GM13976 (cell line): ENCODE measurements around the gene RAB6A.

ENCODE experiments used
- DNase-seq: peaks from one replicate; pipeline ENCODE4 v3.0.0; 2012; ENCODE audit warnings: low spot score
- CTCF ChIP-seq: IDR thresholded peaks from 2 replicates; pipeline ENCODE4 v1.5.1; 2012; ENCODE audit warnings: borderline replicate concordance, mild to moderate bottlenecking; ENCODE audit not compliant: insufficient read depth; ENCODE audit errors: extremely low read depth, missing control alignments, control extremely low read depth
- in situ Hi-C: fragments of 300-500 bp; cut with MboI; formaldehyde crosslinking; loops from one replicate; pipeline ENCODE4 v1.12.0; 2022; ENCODE audit warnings: low sequenced_read_pairs, mixed read lengths, inconsistent platforms; ENCODE audit not compliant: unreplicated experiment

Gene RAB6A

GRCh38 chr11:73656985-73657384 is 103.9 kb downstream of the RAB6A start:
- in situ Hi-C loops: loop anchor here (10.0 kb wide), 1 partner anchor 302 kb away; no protein-coding TSS in a partner anchor
- TF ChIP-seq CTCF: no peak
- no peak for DNase-seq

GRCh38 chr11:73655686-73656085 is 105.2 kb downstream of the RAB6A start:
- in situ Hi-C loops: loop anchor here (10.0 kb wide), 1 partner anchor 301 kb away; no protein-coding TSS in a partner anchor
- no peak for TF ChIP-seq CTCF
- DNase-seq: no peak

- in situ Hi-C loops: loop anchor here (10.0 kb wide), 1 partner anchor 300 kb away; no protein-coding TSS in a partner anchor
- no peak for DNase-seq
- no peak for TF ChIP-seq CTCF
Measured at GRCh38 chr11:73654482-73655021, 106.3 kb downstream of the RAB6A start.

GRCh38 chr11:73653996-73654395 is 106.9 kb downstream of the RAB6A start:
- no peak for TF ChIP-seq CTCF
- in situ Hi-C loops: loop anchor here (10.0 kb wide), 1 partner anchor 299 kb away; no protein-coding TSS in a partner anchor
- DNase-seq: no peak

GRCh38 chr11:73652856-73653559 is 107.9 kb downstream of the RAB6A start:
- no peak for DNase-seq
- no peak for TF ChIP-seq CTCF
- in situ Hi-C loops: loop anchor here (10.0 kb wide), 1 partner anchor 298 kb away; no protein-coding TSS in a partner anchor

GRCh38 chr11:73652046-73652730 is 108.7 kb downstream of the RAB6A start:
- in situ Hi-C loops: loop anchor here (10.0 kb wide), 1 partner anchor 297 kb away; no protein-coding TSS in a partner anchor
- no peak for DNase-seq
- TF ChIP-seq CTCF: no peak
